ENCODE measurements around the gene GPC2. TPM values are rescaled to one million over a fixed set of nuclear protein-coding genes. Genes with fewer than 3 reads are reported as not detected.
A peak's percentile ranks its signal among the peaks of the same experiment; 100 is the strongest.
"Not testable (repeated sequence)": the region's sequence is repeated elsewhere in the genome, so short reads cannot be mapped to it uniquely, and the experiment has no call there.

Gene GPC2
- total RNA-seq, 3 donors from 2014 or later (not counting 1 experiment from before 2014, with no cell fraction given), result 1.9 to 2.4 (median 2.3) TPM

DNA sequence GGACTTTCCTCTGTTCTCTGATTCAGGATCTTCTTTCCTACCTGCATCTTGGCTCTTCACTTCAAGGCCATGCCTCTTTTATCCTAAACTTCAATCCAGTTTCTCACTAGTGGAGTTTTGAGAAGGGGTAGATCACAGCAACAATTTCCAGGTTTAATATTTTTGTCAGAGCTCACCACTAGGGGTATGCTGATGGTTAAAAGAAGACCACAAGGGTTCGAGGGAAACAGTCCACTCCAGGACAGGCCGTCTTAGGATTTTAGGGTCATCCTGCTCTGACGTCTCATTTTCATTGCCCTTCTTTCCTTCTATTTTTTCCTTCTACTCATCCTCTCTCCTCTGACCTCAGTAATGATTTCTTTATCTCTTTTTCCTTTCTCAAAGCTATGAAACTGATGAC, 11.9 kb upstream of the GPC2 start:
- ATAC-seq (no peak), DNase-seq (no peak)
- intact Hi-C loops (cut with micrococcal nuclease), result no loop called here
- TF ChIP-seq, protein P1, sequence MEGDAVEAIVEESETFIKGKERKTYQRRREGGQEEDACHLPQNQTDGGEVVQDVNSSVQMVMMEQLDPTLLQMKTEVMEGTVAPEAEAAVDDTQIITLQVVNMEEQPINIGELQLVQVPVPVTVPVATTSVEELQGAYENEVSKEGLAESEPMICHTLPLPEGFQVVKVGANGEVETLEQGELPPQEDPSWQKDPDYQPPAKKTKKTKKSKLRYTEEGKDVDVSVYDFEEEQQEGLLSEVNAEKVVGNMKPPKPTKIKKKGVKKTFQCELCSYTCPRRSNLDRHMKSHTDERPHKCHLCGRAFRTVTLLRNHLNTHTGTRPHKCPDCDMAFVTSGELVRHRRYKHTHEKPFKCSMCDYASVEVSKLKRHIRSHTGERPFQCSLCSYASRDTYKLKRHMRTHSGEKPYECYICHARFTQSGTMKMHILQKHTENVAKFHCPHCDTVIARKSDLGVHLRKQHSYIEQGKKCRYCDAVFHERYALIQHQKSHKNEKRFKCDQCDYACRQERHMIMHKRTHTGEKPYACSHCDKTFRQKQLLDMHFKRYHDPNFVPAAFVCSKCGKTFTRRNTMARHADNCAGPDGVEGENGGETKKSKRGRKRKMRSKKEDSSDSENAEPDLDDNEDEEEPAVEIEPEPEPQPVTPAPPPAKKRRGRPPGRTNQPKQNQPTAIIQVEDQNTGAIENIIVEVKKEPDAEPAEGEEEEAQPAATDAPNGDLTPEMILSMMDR (IDR thresholded peaks at IDR 0.05), result no peak
- no peak overlapping the region for H3K27ac ChIP-seq (ENCODE audit: low read length)
- Mint-ChIP-seq H3K9me3 (no peaks in the 10 kb centered on the region), H3K27ac (no peak overlapping the region), H3K27me3 (ENCODE audit: low read depth in 2 of 2) (no peaks in the 10 kb centered on the region), H3K4me1 (peaks cover 0 to 7% of the 10 kb centered on the region in 2 donors), H3K4me3 (no peak overlapping the region), H3K36me3 (no peaks in the 10 kb centered on the region)
- H3K9me3 ChIP-seq (ENCODE audit: control insufficient read depth, insufficient read depth, low read length), result no peaks in the 10 kb centered on the region
- H3K36me3 ChIP-seq (ENCODE audit: control insufficient read depth, insufficient read depth, low read length), result no peaks in the 10 kb centered on the region
- H3K4me3 ChIP-seq (ENCODE audit: low read length), result no peak overlapping the region
- WGBS (ENCODE audit: insufficient coverage), result 84% methylated on average over 3 of the region's 3 CpGs
- no peaks in the 10 kb centered on the region for H3K27me3 ChIP-seq (ENCODE audit: control insufficient read depth, insufficient read depth, low read length)
- H3K4me1 ChIP-seq (ENCODE audit: control insufficient read depth, insufficient read depth, low read length), result peaks cover 4% of the 10 kb centered on the region

DNA sequence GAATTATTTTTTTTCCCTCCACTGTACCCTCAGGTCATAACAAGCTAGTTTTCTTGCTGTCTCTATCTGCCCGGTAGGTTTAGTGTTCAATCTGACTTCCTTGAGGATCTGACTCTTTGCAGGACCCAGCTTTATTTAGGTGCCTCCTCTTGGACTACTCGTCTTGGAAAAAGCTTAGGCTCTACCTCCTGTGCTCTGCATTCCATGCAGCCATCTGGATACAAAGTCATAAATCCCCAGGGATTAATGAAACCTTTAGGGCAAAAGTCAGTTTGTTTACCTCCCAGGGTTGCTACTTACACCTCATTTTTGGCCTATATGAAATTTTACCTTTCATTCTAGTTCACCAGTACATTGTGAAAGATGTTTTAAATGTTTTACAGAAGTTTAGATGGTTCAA, 8.5 kb upstream of the GPC2 start:
- DNase-seq, result no peak
- TF ChIP-seq, protein P1 (IDR thresholded peaks at IDR 0.05), result no peak
- Mint-ChIP-seq H3K27ac (no peak overlapping the region), H3K4me3 (no peak overlapping the region), H3K27me3 (ENCODE audit: low read depth in 2 of 2) (no peaks in the 10 kb centered on the region), H3K9me3 (no peaks in the 10 kb centered on the region), H3K36me3 (no peaks in the 10 kb centered on the region), H3K4me1 (peaks cover 2 to 10% of the 10 kb centered on the region in 2 donors)
- WGBS (ENCODE audit: insufficient coverage), result 91% methylated on average over 2 of the region's 2 CpGs
- H3K27ac ChIP-seq (ENCODE audit: low read length), result no peak overlapping the region
- peaks cover 3% of the 10 kb centered on the region for H3K4me1 ChIP-seq (ENCODE audit: control insufficient read depth, insufficient read depth, low read length)
- intact Hi-C loops (cut with micrococcal nuclease), result no loop called here
- ATAC-seq, result no peak
- no peaks in the 10 kb centered on the region for H3K36me3 ChIP-seq (ENCODE audit: control insufficient read depth, insufficient read depth, low read length)
- H3K27me3 ChIP-seq (ENCODE audit: control insufficient read depth, insufficient read depth, low read length), result no peaks in the 10 kb centered on the region
- no peak overlapping the region for H3K4me3 ChIP-seq (ENCODE audit: low read length)
- no peaks in the 10 kb centered on the region for H3K9me3 ChIP-seq (ENCODE audit: control insufficient read depth, insufficient read depth, low read length)

DNA sequence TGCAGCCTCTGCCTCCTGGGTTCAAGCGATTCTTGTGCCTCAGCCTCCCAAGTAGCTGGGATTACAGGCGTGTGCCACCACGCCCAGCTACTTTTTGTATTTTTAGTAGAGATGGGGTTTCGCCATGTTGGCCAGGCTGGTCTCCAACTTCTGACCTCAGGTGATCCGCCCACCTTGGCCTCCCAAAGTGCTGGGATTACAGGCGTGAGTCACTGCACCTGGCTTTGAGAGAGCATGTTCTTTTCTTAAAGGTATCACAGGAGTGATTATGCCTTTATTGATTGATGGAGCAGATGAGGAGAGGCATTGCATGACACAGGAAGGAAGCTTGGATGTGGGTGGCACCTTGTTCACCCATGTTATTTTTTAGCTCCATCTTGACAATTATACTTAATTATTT, 5.9 kb upstream of the GPC2 start:
- H3K9me3 ChIP-seq (ENCODE audit: control insufficient read depth, insufficient read depth, low read length); H3K27ac Mint-ChIP-seq; H3K27ac ChIP-seq (ENCODE audit: low read length); intact Hi-C loops (cut with micrococcal nuclease); H3K4me1 Mint-ChIP-seq; H3K27me3 Mint-ChIP-seq (ENCODE audit: low read depth in 2 of 2); ATAC-seq; H3K27me3 ChIP-seq (ENCODE audit: control insufficient read depth, insufficient read depth, low read length); H3K4me3 ChIP-seq (ENCODE audit: low read length); DNase-seq; H3K36me3 Mint-ChIP-seq; H3K9me3 Mint-ChIP-seq; H3K36me3 ChIP-seq (ENCODE audit: control insufficient read depth, insufficient read depth, low read length); H3K4me3 Mint-ChIP-seq: not testable (repeated sequence)
- peaks cover 13% of the 10 kb centered on the region for H3K4me1 ChIP-seq (ENCODE audit: control insufficient read depth, insufficient read depth, low read length)
- 92% methylated on average over 6 of the region's 6 CpGs for WGBS (ENCODE audit: insufficient coverage)

DNA sequence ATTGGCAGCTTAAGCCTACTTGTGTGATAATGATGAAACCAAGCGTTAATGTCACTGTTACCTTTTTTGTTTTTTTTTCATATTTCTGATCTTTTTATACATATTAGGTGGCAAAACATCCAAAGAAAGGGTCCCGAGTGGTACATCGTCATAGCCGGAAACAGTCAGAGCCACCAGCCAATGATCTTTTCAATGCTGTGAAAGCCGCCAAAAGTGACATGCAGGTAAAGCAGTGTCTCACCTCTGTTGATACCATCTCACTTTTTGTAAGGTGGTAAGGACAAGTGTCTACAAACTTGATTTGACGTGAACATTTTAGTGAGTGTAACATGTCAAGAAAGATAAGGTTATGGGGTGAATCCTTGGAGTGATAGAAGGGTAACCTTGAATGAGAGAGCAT, 5.4 kb upstream of the GPC2 start:
- H3K4me1 ChIP-seq (ENCODE audit: control insufficient read depth, insufficient read depth, low read length), result peaks cover 18% of the 10 kb centered on the region
- H3K27me3 ChIP-seq (ENCODE audit: control insufficient read depth, insufficient read depth, low read length); H3K27ac ChIP-seq (ENCODE audit: low read length); H3K27me3 Mint-ChIP-seq (ENCODE audit: low read depth in 2 of 2); H3K9me3 Mint-ChIP-seq; H3K9me3 ChIP-seq (ENCODE audit: control insufficient read depth, insufficient read depth, low read length); H3K27ac Mint-ChIP-seq; H3K4me3 ChIP-seq (ENCODE audit: low read length); intact Hi-C loops (cut with micrococcal nuclease); H3K36me3 Mint-ChIP-seq; H3K36me3 ChIP-seq (ENCODE audit: control insufficient read depth, insufficient read depth, low read length); ATAC-seq; H3K4me3 Mint-ChIP-seq: not testable (repeated sequence)
- DNase-seq, result peak in 1 of 2 donors; percentile 41
- 68% methylated on average over 4 of the region's 6 CpGs for WGBS (ENCODE audit: insufficient coverage)
- peaks cover 8 to 13% of the 10 kb centered on the region in 2 donors for H3K4me1 Mint-ChIP-seq

DNA sequence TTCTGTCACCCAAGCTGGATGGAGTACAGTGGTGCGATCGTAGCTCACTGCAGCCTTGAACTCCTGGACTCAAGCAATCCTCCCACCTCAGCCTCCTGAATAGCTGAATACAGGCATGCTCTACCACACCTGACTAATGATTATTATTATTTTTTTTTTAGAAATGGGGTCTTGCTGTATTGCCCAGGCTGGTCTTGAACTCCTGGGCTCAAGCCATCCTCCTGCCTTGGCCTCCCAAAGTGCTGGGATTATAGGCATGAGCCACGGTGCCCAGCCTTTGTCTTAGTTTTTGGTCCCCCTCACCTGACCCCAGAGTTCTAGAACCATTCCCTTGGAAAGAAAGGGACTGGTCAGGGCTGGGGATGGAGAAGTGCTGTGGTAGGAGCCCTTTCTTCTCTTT, 2.9 kb upstream of the GPC2 start:
- H3K9me3 ChIP-seq (ENCODE audit: control insufficient read depth, insufficient read depth, low read length); H3K4me3 ChIP-seq (ENCODE audit: low read length); H3K36me3 ChIP-seq (ENCODE audit: control insufficient read depth, insufficient read depth, low read length); H3K36me3 Mint-ChIP-seq; H3K27ac ChIP-seq (ENCODE audit: low read length); DNase-seq; H3K9me3 Mint-ChIP-seq; H3K27me3 ChIP-seq (ENCODE audit: control insufficient read depth, insufficient read depth, low read length); H3K4me3 Mint-ChIP-seq; intact Hi-C loops (cut with micrococcal nuclease); ATAC-seq; H3K27me3 Mint-ChIP-seq (ENCODE audit: low read depth in 2 of 2): not testable (repeated sequence)
- WGBS (ENCODE audit: insufficient coverage), result 100% methylated on average over 3 of the region's 3 CpGs
- H3K27ac Mint-ChIP-seq, result peak overlapping the region in 1 of 2 donors; percentile 68
- H3K4me1 ChIP-seq (ENCODE audit: control insufficient read depth, insufficient read depth, low read length), result peaks cover 27% of the 10 kb centered on the region
- H3K4me1 Mint-ChIP-seq, result peaks cover 16 to 27% of the 10 kb centered on the region in 2 donors
